SK-N-SH (cell line): Measurements from ENCODE around the gene OR1K1. TPM values are rescaled to one million over a fixed set of nuclear protein-coding genes. Genes with fewer than 3 reads are reported as not detected.

Experiments used
- CTCF ChIA-PET: fragments of 300-600, 350-600 bp; formaldehyde crosslinking; extraction: SDS; loops from one replicate; lab custom pipeline; 2021; lab: Yijun Ruan, JAX
- POLR2A ChIA-PET: fragments of 350-600 bp; sonication (Branson Sonifier 250); formaldehyde crosslinking; extraction: SDS; loops from one replicate; lab custom pipeline; 2020; ENCODE audit warnings: antibody characterized with exemption, inconsistent platforms; lab: Yijun Ruan, JAX
- DNase-seq: peaks from one replicate; pipeline ENCODE4 v3.0.0; 2012
- H2AFZ ChIP-seq: fragments of 200-600 bp; sonication (generic); 2 replicates; pipeline ENCODE4 v1.8.1; 2016; ENCODE audit warnings: antibody characterized with exemption, mild to moderate bottlenecking, low read depth
- H3F3A ChIP-seq: fragments of 200-600 bp; sonication (generic); replicated peaks from 2 replicates; pipeline ENCODE3; 2016; ENCODE audit warnings: antibody characterized with exemption, mild to moderate bottlenecking; ENCODE audit not compliant: insufficient read depth
- H3K27ac ChIP-seq, 2 experiments: fragments of 200-500 bp in 1 of 2; fragments of 200-600 bp in 1 of 2; sonication (Bioruptor generic) in 1 of 2; sonication (generic), shearing (Covaris generic) in 1 of 2; 2 replicates each; pipeline versions ENCODE4 v1.5.1 to v1.6.1; 2014 to 2016; ENCODE audit warnings: low read depth in 2 of 2, inconsistent platforms in 1 of 2, low read length in 1 of 2, mild to moderate bottlenecking in 1 of 2, mixed read lengths in 1 of 2
- H3K27me3 ChIP-seq: fragments of 200-600 bp; sonication (generic), shearing (Covaris generic); 2 replicates; pipeline ENCODE4 v1.6.1; 2016; ENCODE audit warnings: mixed run types; ENCODE audit not compliant: insufficient read depth
- H3K36me3 ChIP-seq, 2 experiments: fragments of 200-500 bp in 1 of 2; fragments of 200-600 bp in 1 of 2; sonication (Bioruptor generic) in 1 of 2; sonication (generic) in 1 of 2; replicated peaks in 1 of 2; 2 replicates each; pipeline versions ENCODE3 to v1.5.1; 2014 to 2016; ENCODE audit warnings: low read length in 1 of 2, mild to moderate bottlenecking in 1 of 2; ENCODE audit not compliant: insufficient read depth in 2 of 2, control insufficient read depth in 1 of 2
- H3K4me1 ChIP-seq, 2 experiments: fragments of 200-500 bp in 1 of 2; fragments of 200-600 bp in 1 of 2; sonication (Bioruptor generic) in 1 of 2; sonication (generic), shearing (Covaris generic) in 1 of 2; 2 replicates each; pipeline versions ENCODE4 v1.5.1 to v1.6.1; 2014 to 2016; ENCODE audit warnings: low read depth in 1 of 2, low read length in 1 of 2, mixed run types in 1 of 2; ENCODE audit not compliant: insufficient read depth in 2 of 2, control insufficient read depth in 1 of 2
- H3K4me2 ChIP-seq: fragments of 200-600 bp; sonication (generic), shearing (Covaris generic); 2 replicates; pipeline ENCODE4 v1.6.1; 2017; ENCODE audit warnings: mixed run types
- H3K4me3 ChIP-seq, 2 experiments: fragments of 200-500 bp in 1 of 2; fragments of 200-600 bp in 1 of 2; sonication (Bioruptor generic) in 1 of 2; sonication (generic), shearing (Covaris generic) in 1 of 2; 2 replicates each; pipeline versions ENCODE4 v1.5.1 to v1.8.1; 2014 to 2016; ENCODE audit warnings: low read depth in 2 of 2, inconsistent platforms in 1 of 2, low read length in 1 of 2, mild to moderate bottlenecking in 1 of 2, mixed read lengths in 1 of 2, moderate library complexity in 1 of 2
- H3K79me2 ChIP-seq: fragments of 200-600 bp; sonication (generic); 2 replicates; pipeline ENCODE4 v1.8.1; 2017; ENCODE audit warnings: mild to moderate bottlenecking; ENCODE audit not compliant: insufficient read depth
- H3K9ac ChIP-seq: fragments of 200-600 bp; sonication (generic); 2 replicates; pipeline ENCODE4 v1.6.1; 2017; ENCODE audit warnings: mixed run types
- H3K9me2 ChIP-seq: fragments of 200-600 bp; sonication (generic); 2 replicates; pipeline ENCODE4 v1.6.1; 2017; ENCODE audit warnings: mixed run types
- H3K9me3 ChIP-seq: fragments of 200-600 bp; sonication (generic); 2 replicates; pipeline ENCODE4 v1.6.1; 2017; ENCODE audit warnings: mixed run types, mild to moderate bottlenecking, moderate library complexity
- H4K20me1 ChIP-seq: fragments of 200-600 bp; sonication (generic); 2 replicates; pipeline ENCODE4 v1.6.1; 2017; ENCODE audit warnings: mild to moderate bottlenecking, mixed run types; ENCODE audit not compliant: insufficient read depth
- CHD2 ChIP-seq: fragments of 150-350 bp; IDR thresholded peaks from 2 replicates; pipeline ENCODE4 v1.6.1; 2018; ENCODE audit warnings: low read length; ENCODE audit not compliant: partially characterized antibody
- EP300 ChIP-seq, 2 experiments: IDR thresholded peaks; 2 replicates each; pipeline versions ENCODE4 v1.4.0 to v1.6.1; 2012; ENCODE audit warnings: borderline replicate concordance in 1 of 2, low read depth in 1 of 2, low read length in 1 of 2
- FOSL2 ChIP-seq: IDR thresholded peaks from 2 replicates; pipeline ENCODE4 v1.4.0; 2012; ENCODE audit warnings: low read depth, mild to moderate bottlenecking, moderate library complexity, borderline replicate concordance
- FOXM1 ChIP-seq: IDR thresholded peaks from 2 replicates; pipeline ENCODE4 v1.4.0; 2012; ENCODE audit warnings: low read depth, mild to moderate bottlenecking
- GABPA ChIP-seq: IDR thresholded peaks from 2 replicates; pipeline ENCODE4 v1.4.0; 2012; ENCODE audit warnings: low read depth, mild to moderate bottlenecking
- IRF3 ChIP-seq: fragments of 150-350 bp; IDR thresholded peaks from 2 replicates; pipeline ENCODE4 v1.6.1; 2016; ENCODE audit warnings: mild to moderate bottlenecking, low read depth, low read length
- JUND ChIP-seq: IDR thresholded peaks from 2 replicates; pipeline ENCODE4 v1.4.0; 2012
- MEF2A ChIP-seq: IDR thresholded peaks from 2 replicates; pipeline ENCODE4 v1.4.0; 2012; ENCODE audit warnings: low read depth, borderline replicate concordance
- MXI1 ChIP-seq: IDR thresholded peaks from 2 replicates; pipeline ENCODE4 v1.6.1; 2012; ENCODE audit warnings: mild to moderate bottlenecking, low read depth, low read length, improper control_type of control experiment
- NFIC ChIP-seq: IDR thresholded peaks from 2 replicates; pipeline ENCODE4 v1.4.0; 2012; ENCODE audit warnings: borderline replicate concordance
- PBX3 ChIP-seq: IDR thresholded peaks from 2 replicates; pipeline ENCODE4; 2012
- POLR2AphosphoS5 ChIP-seq: IDR thresholded peaks from 2 replicates; pipeline ENCODE4 v1.6.1; 2012; ENCODE audit warnings: low read depth, low read length
- RAD21 ChIP-seq: IDR thresholded peaks from 2 replicates; pipeline ENCODE4 v1.6.1; 2012; ENCODE audit warnings: mild to moderate bottlenecking, low read length
- RCOR1 ChIP-seq: fragments of 150-350 bp; IDR thresholded peaks from 2 replicates; pipeline ENCODE4 v1.6.1; 2017; ENCODE audit warnings: antibody characterized with exemption, low read length
- REST ChIP-seq: IDR thresholded peaks from 2 replicates; pipeline ENCODE4 v1.6.1; 2012; ENCODE audit warnings: mild to moderate bottlenecking, low read depth, low read length, moderate library complexity
- RXRA ChIP-seq: IDR thresholded peaks from 2 replicates; pipeline ENCODE4 v1.4.0; 2012; ENCODE audit warnings: low read depth, mild to moderate bottlenecking, borderline replicate concordance
- SIN3A ChIP-seq: IDR thresholded peaks from 2 replicates; pipeline ENCODE4 v1.6.1; 2012; ENCODE audit warnings: low read depth, mild to moderate bottlenecking, low read length, moderate library complexity, borderline replicate concordance
- SMC3 ChIP-seq: IDR thresholded peaks from 2 replicates; pipeline ENCODE4 v1.6.1; 2012; ENCODE audit warnings: low read depth, low read length, improper control_type of control experiment
- TAF1 ChIP-seq: IDR thresholded peaks from 2 replicates; pipeline ENCODE4 v1.6.1; 2012; ENCODE audit warnings: low read depth, mild to moderate bottlenecking, low read length, moderate library complexity, borderline replicate concordance
- USF1 ChIP-seq: IDR thresholded peaks from 2 replicates; pipeline ENCODE4 v1.4.0; 2012; ENCODE audit warnings: low read depth, borderline replicate concordance
- YY1 ChIP-seq: IDR thresholded peaks from 2 replicates; pipeline ENCODE4 v1.4.0; 2012; ENCODE audit warnings: low read depth, mild to moderate bottlenecking
- ZBTB33 ChIP-seq: IDR thresholded peaks from 2 replicates; pipeline ENCODE4 v1.4.0; 2012; ENCODE audit warnings: low read depth, borderline replicate concordance
- WGBS: methylation state at CpG from one replicate; pipeline ENCODE4 v1.1.6; 2017; ENCODE audit warnings: low lambda C conversion rate; 5-methylcytosine and 5-hydroxymethylcytosine counted together
- polyA plus RNA-seq, 3 experiments: library from polyadenylated mRNA; depleted of rRNA; stranded (reverse); fragments of >200 nt; gene quantifications; 2 replicates each; pipeline ENCODE4 v1.2.3, GENCODE V29; 2012

Gene OR1K1
- polyA plus RNA-seq, 1 of the 3 experiments (the other 2 are of a cell fraction), result not detected

- TF ChIP-seq ZBTB33 (no peak), SMC3 (no peak), FOXM1 (no peak), REST (no peak), MXI1 (no peak), YY1 (no peak), FOSL2 (no peak), NFIC (no peak), RCOR1 (no peak), JUND (no peak), MEF2A (no peak)
Measured at GRCh38 chr9:122806661-122807060, 6.7 kb downstream of the OR1K1 start (continued).

- Histone ChIP-seq H3K9me3 (no peaks in the 10 kb centered on the region), H3K27me3 (no peaks in the 10 kb centered on the region), H2AFZ (no peak overlapping the region), H3K9me2 (no peaks in the 10 kb centered on the region), H3K36me3 (no peaks in the 10 kb centered on the region), H3K4me2 (no peak overlapping the region), H3F3A (no peaks in the 10 kb centered on the region), H3K4me1 (no peaks in the 10 kb centered on the region), H4K20me1 (no peaks in the 10 kb centered on the region), H3K79me2 (no peaks in the 10 kb centered on the region), H3K4me3 (no peak overlapping the region), H3K27ac (no peak overlapping the region), H3K9ac (no peak overlapping the region)
- ChIA-PET POLR2A (no interaction called here), CTCF (interaction anchor here (1.5 to 9.9 kb wide), 4 partner anchors 309 to 708 kb away, joined by 5 to 77 read pairs (median 8); no protein-coding TSS in a partner anchor)
- TF ChIP-seq FOXM1 (no peak), GABPA (no peak), USF1 (no peak), PBX3 (no peak), SIN3A (no peak), MEF2A (no peak), TAF1 (no peak), RXRA (no peak), CHD2 (no peak), YY1 (no peak), IRF3 (no peak), POLR2AphosphoS5 (no peak), RAD21 (no peak), EP300 (IDR thresholded peaks at IDR 0.05; ENCODE audit: borderline replicate concordance in 1 of 2, low read depth in 1 of 2, low read length in 1 of 2) (no peak)
- DNase-seq, result no peak
- WGBS, result 30% methylated on average over 1 of the region's 1 CpG
Measured at GRCh38 chr9:122807271-122807900, 7.5 kb downstream of the OR1K1 start.
